Cardiac fibroblast (primary cell): ENCODE results near the gene ZNF558.

Experiments used
- DNase-seq, 2 donors: peaks; one replicate each; pipeline versions ENCODE4 v3.0.0 to v3.0.0-alpha.2; 2010; ENCODE audit warnings: low read depth in 2 of 2
- H3K4me3 ChIP-seq, 2 donors: replicated peaks in 1 of 2; 1 replicate in 1 of 2; 2 replicates in 1 of 2; pipeline ENCODE4 v1.5.1; 2011; ENCODE audit warnings: low read depth in 2 of 2, low read length in 2 of 2, mild to moderate bottlenecking in 2 of 2, moderate library complexity in 1 of 2
- TF ChIP-seq, protein P1 (sequence below): IDR thresholded peaks from one replicate; pipeline ENCODE4 v1.5.1; 2011; ENCODE audit warnings: low read depth, mild to moderate bottlenecking, low read length, inconsistent platforms

Gene ZNF558

DNA sequence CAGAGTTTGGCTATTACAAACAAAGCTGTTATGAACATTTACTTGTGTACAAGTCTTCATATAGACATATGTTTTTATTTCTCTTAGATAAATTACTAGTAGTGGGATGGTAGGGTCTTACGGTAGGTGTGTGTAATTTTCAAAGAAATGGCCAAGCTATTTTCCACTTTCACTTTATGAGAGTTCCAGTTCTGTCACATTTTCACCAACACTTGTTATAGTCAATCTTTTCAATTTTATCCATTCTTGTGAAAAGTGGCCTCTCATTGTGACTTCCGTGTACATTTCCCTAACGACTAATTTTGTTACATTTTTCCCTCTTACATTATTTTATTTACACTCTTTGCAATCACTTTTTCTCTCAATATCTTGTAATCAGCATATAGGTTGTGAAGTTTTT is 18.4 kb upstream of the ZNF558 start:
- no peak for DNase-seq
- H3K4me3 ChIP-seq: no peak overlapping the region
- TF ChIP-seq, protein P1, sequence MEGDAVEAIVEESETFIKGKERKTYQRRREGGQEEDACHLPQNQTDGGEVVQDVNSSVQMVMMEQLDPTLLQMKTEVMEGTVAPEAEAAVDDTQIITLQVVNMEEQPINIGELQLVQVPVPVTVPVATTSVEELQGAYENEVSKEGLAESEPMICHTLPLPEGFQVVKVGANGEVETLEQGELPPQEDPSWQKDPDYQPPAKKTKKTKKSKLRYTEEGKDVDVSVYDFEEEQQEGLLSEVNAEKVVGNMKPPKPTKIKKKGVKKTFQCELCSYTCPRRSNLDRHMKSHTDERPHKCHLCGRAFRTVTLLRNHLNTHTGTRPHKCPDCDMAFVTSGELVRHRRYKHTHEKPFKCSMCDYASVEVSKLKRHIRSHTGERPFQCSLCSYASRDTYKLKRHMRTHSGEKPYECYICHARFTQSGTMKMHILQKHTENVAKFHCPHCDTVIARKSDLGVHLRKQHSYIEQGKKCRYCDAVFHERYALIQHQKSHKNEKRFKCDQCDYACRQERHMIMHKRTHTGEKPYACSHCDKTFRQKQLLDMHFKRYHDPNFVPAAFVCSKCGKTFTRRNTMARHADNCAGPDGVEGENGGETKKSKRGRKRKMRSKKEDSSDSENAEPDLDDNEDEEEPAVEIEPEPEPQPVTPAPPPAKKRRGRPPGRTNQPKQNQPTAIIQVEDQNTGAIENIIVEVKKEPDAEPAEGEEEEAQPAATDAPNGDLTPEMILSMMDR: no peak

DNA sequence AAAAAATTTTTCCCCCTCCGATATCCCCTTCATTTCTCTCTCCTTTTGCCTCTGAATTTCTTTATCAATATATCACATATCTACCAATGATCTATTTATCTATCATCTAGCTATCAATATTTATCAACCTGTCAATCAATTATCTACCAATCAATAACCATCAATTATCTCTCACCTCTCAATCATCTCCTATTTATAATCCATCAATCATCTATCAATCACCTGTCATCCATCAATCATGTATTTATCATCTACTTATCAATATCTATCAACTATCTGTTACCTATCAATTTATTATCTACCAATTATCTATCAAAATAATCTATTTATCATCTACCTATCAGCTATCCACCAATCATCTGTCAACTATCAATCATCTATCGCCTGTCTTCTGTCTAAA is 17.1 kb upstream of the ZNF558 start:
- no peak overlapping the region for H3K4me3 ChIP-seq
- no peak for DNase-seq
- TF ChIP-seq, protein P1: no peak

DNA sequence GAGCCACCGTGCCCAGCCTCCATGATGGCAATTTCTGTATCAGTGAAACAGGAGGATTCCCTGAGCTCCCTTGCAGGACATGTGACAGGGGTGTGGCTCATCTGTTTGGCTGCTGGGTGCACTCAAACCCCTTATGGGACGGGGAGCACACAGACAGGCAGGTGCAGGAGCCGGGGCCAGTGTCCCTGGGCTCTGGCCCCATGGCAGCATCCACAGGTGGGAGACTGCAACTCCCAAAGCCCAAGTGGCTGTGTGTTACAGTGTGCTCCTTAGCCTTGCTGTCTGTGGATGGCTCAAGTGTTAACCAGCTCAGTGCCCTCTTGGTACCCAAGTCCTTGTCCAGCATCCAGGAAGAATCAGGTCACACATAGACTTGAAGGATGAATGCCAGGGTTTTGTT is 14.7 kb upstream of the ZNF558 start:
- TF ChIP-seq, protein P1: no peak
- H3K4me3 ChIP-seq: no peak overlapping the region
- no peak for DNase-seq

DNA sequence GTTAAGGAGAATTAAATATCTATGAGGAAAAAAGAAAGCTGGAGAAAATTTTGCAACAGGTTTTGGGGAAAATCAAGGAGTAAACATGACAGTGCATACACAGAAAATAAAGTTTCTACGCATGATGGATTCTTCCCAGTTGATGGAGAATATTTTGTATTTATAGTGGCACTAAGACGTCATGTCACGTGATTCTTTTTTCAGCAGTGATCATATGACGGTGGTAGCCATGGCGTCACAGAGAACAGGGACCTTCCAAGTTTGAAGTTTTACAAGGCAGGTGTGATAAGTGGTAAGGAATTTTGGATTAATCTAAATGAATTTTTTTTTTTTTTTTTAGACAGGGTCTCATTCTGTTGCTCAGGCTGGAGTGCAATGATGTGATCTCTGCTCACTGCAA is 8.6 kb upstream of the ZNF558 start:
- TF ChIP-seq, protein P1: no peak
- DNase-seq: no peak

DNA sequence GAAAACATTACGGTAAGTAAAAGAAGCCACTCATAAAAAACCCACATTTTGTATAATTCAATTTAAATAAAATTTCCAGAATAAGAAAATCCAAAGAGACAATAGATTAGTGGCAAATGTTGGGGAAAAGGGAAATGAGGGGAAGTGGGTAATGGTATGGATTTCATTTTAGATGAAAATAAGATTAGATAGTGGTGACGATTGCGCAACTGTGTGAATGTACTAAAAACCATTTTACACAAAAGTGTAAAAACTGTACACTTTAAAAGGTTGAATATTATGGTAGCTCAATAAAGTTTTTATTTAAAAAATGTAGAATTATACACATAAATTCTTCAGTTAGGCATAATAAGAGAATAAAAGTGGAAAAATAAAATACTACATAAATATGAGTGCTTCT is 3.8 kb upstream of the ZNF558 start:
- TF ChIP-seq, protein P1: no peak
- DNase-seq: no peak
- H3K4me3 ChIP-seq: no peak overlapping the region

More for the DNA sequence above, 8.6 kb upstream of the ZNF558 start:
- H3K4me3 ChIP-seq: no peak overlapping the region

DNA sequence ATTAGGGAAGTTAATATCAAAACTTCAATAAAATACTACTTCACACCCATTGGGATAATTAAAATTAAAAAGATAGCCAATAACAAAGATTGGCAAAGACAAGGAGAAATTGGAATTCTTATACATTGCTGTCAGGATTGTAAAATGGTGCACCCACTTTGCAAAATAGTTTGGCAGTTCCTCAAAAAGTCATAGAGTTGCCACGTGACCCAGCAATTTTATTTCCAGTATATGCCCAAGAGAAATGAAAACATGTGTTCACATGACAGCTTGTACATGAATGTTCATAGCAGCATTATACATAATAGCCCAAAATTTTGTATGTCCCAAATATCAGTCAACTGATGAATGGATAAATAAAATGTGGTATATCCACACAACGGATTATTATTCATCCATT is 3.3 kb upstream of the ZNF558 start:
- no peak overlapping the region for H3K4me3 ChIP-seq
- TF ChIP-seq, protein P1: no peak
- no peak for DNase-seq

DNA sequence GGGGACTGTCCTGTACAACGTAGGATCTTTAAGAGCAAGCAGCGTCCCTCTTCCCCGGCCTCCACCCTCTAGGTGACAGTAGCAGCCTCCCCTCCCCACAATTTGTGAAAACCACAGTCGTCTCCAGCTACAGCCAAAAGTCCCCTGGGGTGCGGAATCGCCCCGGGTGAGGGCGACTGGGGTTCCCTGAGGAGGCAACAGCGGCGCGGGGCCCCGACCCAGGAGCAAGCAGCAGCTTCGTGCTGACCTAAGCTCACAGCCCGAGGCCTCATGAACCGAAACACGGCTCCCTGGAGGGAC is 322 bp downstream of the ZNF558 start:
- peak overlapping the region; percentile 76 to 83 for H3K4me3 ChIP-seq
- TF ChIP-seq, protein P1: no peak
- no peak for DNase-seq
